SK-N-SH treated with all-trans-retinoic acid at 6 μM for 48 hours (cell line): ENCODE measurements around the gene TIAM1.

Experiments
- ATAC-seq: fragments of 200-7000 bp; cut with Tn5 transposase; 3 replicates; pipeline ENCODE4 v1.9.1; 2020; ENCODE audit warnings: mild to moderate bottlenecking, moderate library complexity
- ARNTL ChIP-seq: fragments of 450-650 bp; formaldehyde crosslinking; IDR thresholded peaks from 2 replicates; pipeline ENCODE4 v1.5.0; 2020; ENCODE audit warnings: low read depth, mild to moderate bottlenecking, moderate library complexity, borderline replicate concordance
- CREB5 ChIP-seq: fragments of 250-450 bp; sonication (Bioruptor Pico); IDR thresholded peaks from 2 replicates; pipeline ENCODE4 v1.5.1; 2020; ENCODE audit warnings: low read depth, mild to moderate bottlenecking, moderate library complexity
- CSDC2 ChIP-seq: fragments of 250-450 bp; sonication (Bioruptor Pico); IDR thresholded peaks from 2 replicates; pipeline ENCODE4 v1.5.0; 2020; ENCODE audit warnings: mild to moderate bottlenecking, moderate library complexity
- CSRNP3 ChIP-seq: fragments of 250-450 bp; sonication (Bioruptor Pico); IDR thresholded peaks from 2 replicates; pipeline ENCODE4 v1.5.1; 2021; ENCODE audit warnings: mild to moderate bottlenecking, moderate library complexity
- ESRRG ChIP-seq: fragments of 250-450 bp; sonication (Bioruptor Pico); IDR thresholded peaks from 2 replicates; pipeline ENCODE4 v1.6.1; 2021; ENCODE audit warnings: mild to moderate bottlenecking
- ISL1 ChIP-seq: fragments of 250-450 bp; sonication (Bioruptor Pico); IDR thresholded peaks from 2 replicates; pipeline ENCODE4 v2.1.2; 2022; ENCODE audit warnings: mild to moderate bottlenecking, moderate library complexity
- OSR1 ChIP-seq: fragments of 250-450 bp; sonication (Bioruptor Pico); IDR thresholded peaks from 2 replicates; pipeline ENCODE4 v1.8.0; 2022; ENCODE audit warnings: moderate library complexity, mild to moderate bottlenecking, inconsistent platforms
- PATZ1 ChIP-seq: fragments of 250-450 bp; sonication (Bioruptor Pico); IDR thresholded peaks from 2 replicates; pipeline ENCODE4 v1.8.0; 2020; ENCODE audit warnings: mild to moderate bottlenecking, moderate library complexity, borderline replicate concordance
- POU6F1 ChIP-seq: fragments of 250-450 bp; sonication (Bioruptor Pico); IDR thresholded peaks from 2 replicates; pipeline ENCODE4 v1.8.0; 2021; ENCODE audit warnings: low read depth, mild to moderate bottlenecking, moderate library complexity, borderline replicate concordance
- PPARA ChIP-seq: fragments of 250-450 bp; sonication (Bioruptor Pico); IDR thresholded peaks from 2 replicates; pipeline ENCODE4 v1.5.0; 2020; ENCODE audit warnings: mild to moderate bottlenecking, borderline replicate concordance
- SNAI2 ChIP-seq: fragments of 250-450 bp; sonication (Bioruptor Pico); IDR thresholded peaks from 2 replicates; pipeline ENCODE4 v1.5.0; 2020; ENCODE audit warnings: mild to moderate bottlenecking, moderate library complexity
- TCF4 ChIP-seq: fragments of 250-450 bp; sonication (Bioruptor Pico); IDR thresholded peaks from 2 replicates; pipeline ENCODE4 v1.8.0; 2021; ENCODE audit warnings: mild to moderate bottlenecking, moderate library complexity, borderline replicate concordance
- TSHZ2 ChIP-seq: fragments of 250-450 bp; sonication (Bioruptor Pico); IDR thresholded peaks from 2 replicates; pipeline ENCODE4 v1.5.0; 2020; ENCODE audit warnings: mild to moderate bottlenecking, moderate library complexity
- ZC3H10 ChIP-seq: fragments of 250-450 bp; sonication (Bioruptor Pico); IDR thresholded peaks from 2 replicates; pipeline ENCODE4 v1.5.1; 2021; ENCODE audit warnings: mild to moderate bottlenecking, moderate library complexity
- ZFP30 ChIP-seq: fragments of 450-650 bp; formaldehyde crosslinking; IDR thresholded peaks from 2 replicates; pipeline ENCODE4 v1.5.0; 2022; ENCODE audit warnings: mild to moderate bottlenecking, moderate library complexity
- ZNF565 ChIP-seq: fragments of 450-650 bp; formaldehyde crosslinking; conservative IDR thresholded peaks from 2 replicates; pipeline ENCODE4 v1.5.0; 2020; ENCODE audit warnings: low read depth, mild to moderate bottlenecking, moderate library complexity
- ZNF70 ChIP-seq: fragments of 450-650 bp; formaldehyde crosslinking; IDR thresholded peaks from 2 replicates; pipeline ENCODE4 v1.5.0; 2020; ENCODE audit warnings: mild to moderate bottlenecking, moderate library complexity
- ZNF8 ChIP-seq: fragments of 450-650 bp; formaldehyde crosslinking; IDR thresholded peaks from 2 replicates; pipeline ENCODE4 v1.5.0; 2020; ENCODE audit warnings: mild to moderate bottlenecking, moderate library complexity

The TIAM1 gene

GRCh38 chr21:31162079-31162699 is 181.9 kb downstream of the TIAM1 start:
- ATAC-seq = no peak

GRCh38 chr21:31161157-31161556 is 182.9 kb downstream of the TIAM1 start:
- no peak for TF ChIP-seq ZNF8 (CRISPR knock-in tag)
- no peak for TF ChIP-seq CSRNP3 (CRISPR knock-in tag)
- no peak for TF ChIP-seq TCF4 (CRISPR knock-in tag)
- no peak for TF ChIP-seq ZNF70 (CRISPR knock-in tag)
- TF ChIP-seq OSR1 = no peak
- no peak for TF ChIP-seq SNAI2 (CRISPR knock-in tag)
- TF ChIP-seq ESRRG (CRISPR knock-in tag) = no peak
- no peak for TF ChIP-seq ISL1 (CRISPR knock-in tag)
- no peak for TF ChIP-seq ZC3H10 (CRISPR knock-in tag)
- no peak for TF ChIP-seq ZNF565 (CRISPR knock-in tag)
- no peak for TF ChIP-seq CSDC2 (CRISPR knock-in tag)
- ATAC-seq = peak; percentile 61

More at GRCh38 chr21:31162079-31162699, 181.9 kb downstream of the TIAM1 start:
- TF ChIP-seq ESRRG (CRISPR knock-in tag) = no peak
- no peak for TF ChIP-seq ZFP30 (CRISPR knock-in tag)
- TF ChIP-seq TSHZ2 = no peak
- TF ChIP-seq CSDC2 (CRISPR knock-in tag) = no peak
- no peak for TF ChIP-seq ZC3H10 (CRISPR knock-in tag)
- no peak for TF ChIP-seq ZNF8 (CRISPR knock-in tag)
- no peak for TF ChIP-seq POU6F1 (CRISPR knock-in tag)
- no peak for TF ChIP-seq ARNTL (CRISPR knock-in tag)
- TF ChIP-seq ZNF565 (CRISPR knock-in tag) = no peak
- no peak for TF ChIP-seq PPARA
- TF ChIP-seq CSRNP3 (CRISPR knock-in tag) = no peak
- no peak for TF ChIP-seq TCF4 (CRISPR knock-in tag)
- TF ChIP-seq CREB5 (CRISPR knock-in tag) = no peak
- no peak for TF ChIP-seq ZNF70 (CRISPR knock-in tag)

GRCh38 chr21:31159808-31160207 is 184.3 kb downstream of the TIAM1 start:
- ATAC-seq = no peak
- no peak for TF ChIP-seq ZNF70 (CRISPR knock-in tag)
- no peak for TF ChIP-seq PATZ1
- TF ChIP-seq ZC3H10 (CRISPR knock-in tag) = no peak
